Mucosa of descending colon (tissue), 3 donors: ENCODE data around the gene CMTM2. TPM values are rescaled to one million over a fixed set of nuclear protein-coding genes. Genes with fewer than 3 reads are reported as not detected.
"Not testable (repeated sequence)": the region's sequence is repeated elsewhere in the genome, so short reads cannot be mapped to it uniquely, and the experiment has no call there.

Source experiments
- ATAC-seq: fragments of 200-7000 bp; cut with Tn5 transposase; one replicate; pipeline ENCODE4 v1.9.1; 2020; ENCODE audit warnings: mild to moderate bottlenecking, moderate library complexity
- DNase-seq, 3 donors: peaks; one replicate each; pipeline ENCODE4 v3.0.0-alpha.2; 2020
- H3K36me3 ChIP-seq: fragments of 200-600 bp; one replicate; pipeline ENCODE4 v1.8.0; 2021; ENCODE audit warnings: low read depth, mild to moderate bottlenecking
- H3K4me1 ChIP-seq: fragments of 200-600 bp; one replicate; pipeline ENCODE4 v1.8.0; 2021; ENCODE audit warnings: low read depth, mild to moderate bottlenecking
- H3K4me3 ChIP-seq: fragments of 200-600 bp; one replicate; pipeline ENCODE4 v1.8.0; 2021; ENCODE audit warnings: mild to moderate bottlenecking
- H3K9me3 ChIP-seq: fragments of 200-600 bp; one replicate; pipeline ENCODE4 v1.8.0; 2021; ENCODE audit warnings: mild to moderate bottlenecking
- intact Hi-C, 2 donors: fragments of 100-400 bp; cut with DNase I in 1 of 2; cut with micrococcal nuclease in 1 of 2; formaldehyde crosslinking; loops; one replicate each; pipeline versions ENCODE4 v1.11.0 to v1.11.1; 2022; cut with DNase I, micrococcal nuclease
- total RNA-seq, 3 donors: library from RNA; stranded (reverse); fragmentation: NEBNext Ultra II Directional in 2 of 3; extraction: Animal tissue kit (Norgen Biotek cat#: 25700) in 2 of 3; gene quantifications; one replicate each; pipeline versions ENCODE4 v1.2.1 to v1.2.4, GENCODE V29; 2021 to 2023
- TF ChIP-seq, protein P1 (sequence below): fragments of 200-600 bp; IDR thresholded peaks from one replicate; pipeline ENCODE4 v1.8.0; 2022; ENCODE audit warnings: antibody characterized with exemption, mild to moderate bottlenecking
- donor health status: DM: no; HTN: no; CAD: no; lungs with moderate emphysema.
- donor health status: DM: no; HTN: no; CAD: no.
- donor health status: DM: no; HTN: yes; CAD: no.

CMTM2 gene
- total RNA-seq, 3 donors from 2014 or later, result 0.46 TPM; not detected in 2

DNA sequence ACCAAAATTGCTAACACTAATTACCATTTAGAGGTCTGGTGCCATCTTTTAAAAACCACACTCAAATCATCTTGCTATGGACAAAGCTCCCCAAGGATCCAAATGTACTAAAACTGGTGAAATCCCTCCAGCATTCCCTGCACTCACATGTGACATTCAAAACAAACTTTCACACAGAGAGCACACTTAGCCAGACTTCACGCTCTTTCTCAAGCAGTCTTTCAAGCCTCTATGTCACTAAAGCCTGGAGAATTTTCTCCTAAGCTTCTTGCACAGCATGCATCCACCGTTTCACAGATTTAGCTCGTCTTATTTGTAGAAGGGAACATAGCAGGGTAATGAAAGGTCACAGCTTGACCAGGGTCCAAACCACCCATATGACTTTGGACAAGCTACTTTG, 44.5 kb downstream of the CMTM2 start:
- Histone ChIP-seq H3K4me1 (no peaks in the 10 kb centered on the region), H3K4me3 (no peak overlapping the region), H3K36me3 (peaks cover 6% of the 10 kb centered on the region), H3K9me3 (no peaks in the 10 kb centered on the region)
- no peak for DNase-seq
- TF ChIP-seq, protein P1, sequence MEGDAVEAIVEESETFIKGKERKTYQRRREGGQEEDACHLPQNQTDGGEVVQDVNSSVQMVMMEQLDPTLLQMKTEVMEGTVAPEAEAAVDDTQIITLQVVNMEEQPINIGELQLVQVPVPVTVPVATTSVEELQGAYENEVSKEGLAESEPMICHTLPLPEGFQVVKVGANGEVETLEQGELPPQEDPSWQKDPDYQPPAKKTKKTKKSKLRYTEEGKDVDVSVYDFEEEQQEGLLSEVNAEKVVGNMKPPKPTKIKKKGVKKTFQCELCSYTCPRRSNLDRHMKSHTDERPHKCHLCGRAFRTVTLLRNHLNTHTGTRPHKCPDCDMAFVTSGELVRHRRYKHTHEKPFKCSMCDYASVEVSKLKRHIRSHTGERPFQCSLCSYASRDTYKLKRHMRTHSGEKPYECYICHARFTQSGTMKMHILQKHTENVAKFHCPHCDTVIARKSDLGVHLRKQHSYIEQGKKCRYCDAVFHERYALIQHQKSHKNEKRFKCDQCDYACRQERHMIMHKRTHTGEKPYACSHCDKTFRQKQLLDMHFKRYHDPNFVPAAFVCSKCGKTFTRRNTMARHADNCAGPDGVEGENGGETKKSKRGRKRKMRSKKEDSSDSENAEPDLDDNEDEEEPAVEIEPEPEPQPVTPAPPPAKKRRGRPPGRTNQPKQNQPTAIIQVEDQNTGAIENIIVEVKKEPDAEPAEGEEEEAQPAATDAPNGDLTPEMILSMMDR, result no peak
- intact Hi-C loops, result no loop called here
- no peak for ATAC-seq

DNA sequence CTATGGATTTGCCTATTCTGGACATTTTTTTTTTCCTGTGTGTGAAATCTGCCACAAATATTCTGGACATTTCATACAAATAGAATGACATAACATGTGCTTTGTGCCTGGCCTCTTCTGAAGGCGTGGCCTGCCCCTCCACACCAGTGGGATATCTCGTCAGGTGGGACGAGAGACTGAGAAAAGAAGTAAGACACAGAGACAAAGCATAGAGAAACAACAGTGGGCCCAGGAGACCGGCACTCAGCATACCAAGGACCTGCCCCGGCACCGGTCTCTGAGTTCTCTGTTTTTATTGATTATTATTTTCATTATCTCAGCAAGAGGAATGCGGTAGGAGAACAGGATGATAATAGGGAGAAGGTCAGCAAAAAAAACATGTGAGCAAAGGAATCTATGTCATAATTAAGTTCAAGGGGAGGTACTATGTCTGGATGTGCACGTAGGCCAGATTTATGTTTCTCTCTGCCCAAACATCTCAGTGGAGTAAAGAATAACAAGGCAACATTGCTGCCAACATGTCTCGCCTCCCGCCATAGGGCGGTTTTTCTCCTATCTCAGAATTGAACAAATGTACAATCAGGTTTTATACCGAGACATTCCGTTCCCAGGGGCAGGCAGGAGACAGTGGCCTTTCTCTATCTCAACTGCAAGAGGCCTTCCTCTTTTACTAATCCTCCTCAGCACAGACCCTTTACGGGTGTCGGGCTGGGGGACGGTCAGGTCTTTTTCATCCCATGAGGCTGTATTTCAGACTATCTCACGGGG, 48.5 kb downstream of the CMTM2 start:
- intact Hi-C loops, H3K9me3 ChIP-seq, H3K4me3 ChIP-seq, H3K36me3 ChIP-seq, DNase-seq, H3K4me1 ChIP-seq, ATAC-seq: not testable (repeated sequence)

- ATAC-seq (no peak), DNase-seq (no peak)
- Histone ChIP-seq H3K4me1 (no peaks in the 10 kb centered on the region), H3K9me3 (no peaks in the 10 kb centered on the region), H3K36me3 (no peaks in the 10 kb centered on the region), H3K4me3 (no peak overlapping the region)
- TF ChIP-seq, protein P1, result no peak
- intact Hi-C loops, result no loop called here
Measured at GRCh38 chr16:66629856-66630255, 50.6 kb downstream of the CMTM2 start.

GRCh38 chr16:66630561-66631260, 51.4 kb downstream of the CMTM2 start:
- intact Hi-C loops, H3K4me3 ChIP-seq, H3K9me3 ChIP-seq, ATAC-seq, H3K4me1 ChIP-seq, H3K36me3 ChIP-seq, DNase-seq: not testable (repeated sequence)

- DNase-seq, intact Hi-C loops, H3K36me3 ChIP-seq, ATAC-seq, H3K4me3 ChIP-seq, H3K4me1 ChIP-seq, H3K9me3 ChIP-seq: not testable (repeated sequence)
Measured at GRCh38 chr16:66631558-66631957, 52.3 kb downstream of the CMTM2 start.

DNA sequence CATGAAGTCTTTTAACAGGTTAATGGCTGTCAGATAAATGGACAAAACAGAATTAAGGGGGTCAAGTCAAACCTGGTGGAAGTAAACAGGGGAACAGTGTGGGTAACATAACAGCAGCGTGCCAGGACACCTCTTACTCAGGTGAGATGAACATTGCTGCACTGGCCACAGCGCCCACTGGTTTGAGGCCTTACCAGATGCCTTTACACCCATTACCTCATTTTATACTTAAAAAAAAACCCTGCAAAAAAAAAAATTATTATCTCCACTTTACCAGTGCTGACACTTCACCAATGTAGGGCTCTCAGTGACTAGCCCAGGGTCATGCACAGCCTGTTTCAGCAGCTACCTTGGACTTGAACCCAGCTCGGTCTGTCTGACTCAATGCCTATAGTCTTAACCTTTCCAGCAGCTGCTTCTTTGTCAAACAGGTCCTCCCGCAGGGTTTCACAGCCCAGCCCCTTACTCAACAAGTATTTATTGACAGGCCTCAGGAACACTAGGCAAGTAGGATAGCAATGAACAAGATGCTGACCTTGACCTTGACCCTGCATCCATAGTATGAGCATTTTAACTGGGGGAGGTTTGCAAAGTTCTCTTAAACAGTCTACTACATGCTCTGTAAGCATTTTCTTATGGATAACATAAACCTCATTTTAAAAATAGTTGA, 55.4 kb downstream of the CMTM2 start:
- Histone ChIP-seq H3K9me3 (no peaks in the 10 kb centered on the region), H3K36me3 (no peaks in the 10 kb centered on the region), H3K4me3 (no peak overlapping the region), H3K4me1 (no peaks in the 10 kb centered on the region)
- DNase-seq (no peak), ATAC-seq (no peak)
- intact Hi-C loops, result no loop called here
- TF ChIP-seq, protein P1, result no peak

DNA sequence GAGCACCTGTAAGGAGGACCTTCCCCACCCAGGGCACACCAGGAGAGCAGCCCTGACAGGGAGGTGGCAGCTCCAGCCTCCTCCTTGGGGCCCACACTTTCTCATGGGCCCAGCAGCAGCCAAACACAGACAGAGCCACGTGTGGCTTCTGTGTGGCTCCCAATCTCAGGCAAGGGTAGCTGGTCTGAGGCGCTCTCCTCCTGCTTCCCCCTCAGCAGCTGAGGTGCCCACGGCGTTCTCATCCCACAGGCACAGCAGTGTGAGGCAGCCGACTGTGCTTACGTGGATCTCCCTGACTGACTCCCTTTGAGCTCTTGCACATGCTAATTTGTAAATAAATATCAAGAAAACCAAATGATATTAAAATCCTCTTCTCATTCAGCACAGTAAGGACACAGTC, 56.1 kb downstream of the CMTM2 start:
- Histone ChIP-seq H3K4me1 (no peaks in the 10 kb centered on the region), H3K4me3 (no peak overlapping the region), H3K36me3 (no peaks in the 10 kb centered on the region), H3K9me3 (no peaks in the 10 kb centered on the region)
- TF ChIP-seq, protein P1, result no peak
- DNase-seq, result no peak
- intact Hi-C loops, result no loop called here
- no peak for ATAC-seq
